GM11168 (cell line): ENCODE results near the gene ENPP7.

Source experiments
- in situ Hi-C: fragments of 300-500 bp; cut with MboI; formaldehyde crosslinking; loops from one replicate; pipeline ENCODE4 v1.12.0; 2022; ENCODE audit warnings: low sequenced_read_pairs; ENCODE audit not compliant: unreplicated experiment

The ENPP7 gene

DNA sequence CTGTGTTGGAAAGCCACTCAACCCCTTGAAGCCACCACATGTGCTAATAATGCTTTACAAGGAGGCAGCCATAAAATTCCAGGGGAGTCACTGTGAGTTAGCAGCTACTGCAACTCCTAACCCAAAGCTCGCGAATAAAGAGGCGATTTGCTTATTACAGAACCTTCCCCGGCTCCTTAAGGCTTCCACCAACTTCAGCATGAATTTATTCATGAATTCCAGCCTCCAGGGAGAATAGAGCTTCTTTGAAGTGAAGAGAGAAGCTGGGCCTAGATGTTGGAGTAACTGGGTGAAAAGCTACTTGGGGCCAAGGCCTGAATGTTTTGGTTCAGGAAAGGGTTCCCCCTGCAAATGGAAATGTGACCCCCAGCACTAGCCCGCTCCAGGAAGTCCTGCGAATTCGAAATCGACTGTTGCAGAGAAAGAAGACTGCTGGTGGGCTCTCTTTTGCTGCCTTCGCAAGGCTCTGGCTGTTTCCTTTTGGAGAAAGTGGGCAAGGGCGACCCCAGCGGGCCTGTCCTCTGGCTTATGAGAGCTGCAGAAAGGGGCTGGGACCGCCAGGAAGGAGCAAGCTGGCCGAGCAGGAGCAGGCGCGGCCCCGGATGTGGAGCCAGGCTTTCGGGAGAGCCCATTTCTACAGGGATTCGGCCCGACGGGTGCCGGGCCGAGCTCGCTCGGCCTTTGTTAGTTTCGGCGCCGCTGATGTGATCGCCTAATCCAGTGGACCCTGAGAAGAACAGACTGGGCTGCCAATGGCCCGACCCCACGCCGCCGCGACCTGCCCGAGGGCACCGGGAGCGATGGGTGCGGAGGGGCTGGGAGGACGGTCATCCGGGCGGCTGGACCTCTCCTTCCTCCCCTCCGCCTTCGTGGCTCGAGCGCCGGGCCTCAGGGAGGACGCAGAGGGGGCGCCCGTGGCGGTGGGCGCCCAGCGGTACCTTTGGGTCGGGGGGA lies 58.5 kb downstream of the ENPP7 start:
- in situ Hi-C loops = no loop called here

DNA sequence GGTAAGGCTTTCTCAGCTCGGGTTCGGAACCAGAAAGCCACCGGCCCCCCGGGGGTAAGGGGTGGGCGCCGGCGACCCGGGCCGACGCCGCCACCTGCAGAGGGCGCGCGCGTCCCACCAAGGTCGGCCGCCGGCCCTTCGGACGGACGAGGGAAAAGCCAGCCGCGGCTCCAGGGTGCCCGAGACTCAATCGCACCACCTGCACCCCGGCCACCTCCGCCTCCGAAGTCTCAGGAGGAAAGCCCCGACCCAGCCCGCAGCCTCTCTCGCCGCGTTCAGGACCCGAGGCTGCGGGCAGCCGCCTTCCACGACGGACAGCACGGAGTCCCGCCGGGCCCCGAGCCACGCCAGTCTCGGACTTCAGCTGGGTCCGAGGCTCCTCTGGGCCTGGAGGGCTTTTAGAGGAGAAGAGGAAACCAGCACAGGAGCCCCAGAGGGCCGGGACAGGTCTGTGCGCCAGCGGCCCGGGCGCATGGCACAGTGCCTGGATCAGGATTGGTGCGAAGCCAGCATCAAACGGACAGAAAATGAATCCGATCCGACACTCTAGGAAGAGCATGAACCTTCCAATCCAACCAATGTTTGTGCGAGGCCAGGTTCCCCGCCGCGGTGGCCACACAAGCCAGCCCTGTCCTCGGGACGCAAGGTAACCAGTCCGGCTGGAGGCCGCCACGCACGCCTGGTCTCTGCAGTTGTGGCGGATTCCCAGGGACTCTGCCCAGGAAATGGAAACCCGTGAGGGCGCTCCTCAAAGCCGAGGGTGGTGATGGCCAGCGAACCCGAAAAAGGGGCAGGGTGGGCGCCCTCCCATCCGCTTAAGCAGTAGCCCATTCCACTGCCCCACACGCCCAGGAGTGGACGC lies 59.4 kb downstream of the ENPP7 start:
- in situ Hi-C loops = loop anchor here (10.0 kb wide), 1 partner anchor 185 kb away; no protein-coding TSS in a partner anchor

DNA sequence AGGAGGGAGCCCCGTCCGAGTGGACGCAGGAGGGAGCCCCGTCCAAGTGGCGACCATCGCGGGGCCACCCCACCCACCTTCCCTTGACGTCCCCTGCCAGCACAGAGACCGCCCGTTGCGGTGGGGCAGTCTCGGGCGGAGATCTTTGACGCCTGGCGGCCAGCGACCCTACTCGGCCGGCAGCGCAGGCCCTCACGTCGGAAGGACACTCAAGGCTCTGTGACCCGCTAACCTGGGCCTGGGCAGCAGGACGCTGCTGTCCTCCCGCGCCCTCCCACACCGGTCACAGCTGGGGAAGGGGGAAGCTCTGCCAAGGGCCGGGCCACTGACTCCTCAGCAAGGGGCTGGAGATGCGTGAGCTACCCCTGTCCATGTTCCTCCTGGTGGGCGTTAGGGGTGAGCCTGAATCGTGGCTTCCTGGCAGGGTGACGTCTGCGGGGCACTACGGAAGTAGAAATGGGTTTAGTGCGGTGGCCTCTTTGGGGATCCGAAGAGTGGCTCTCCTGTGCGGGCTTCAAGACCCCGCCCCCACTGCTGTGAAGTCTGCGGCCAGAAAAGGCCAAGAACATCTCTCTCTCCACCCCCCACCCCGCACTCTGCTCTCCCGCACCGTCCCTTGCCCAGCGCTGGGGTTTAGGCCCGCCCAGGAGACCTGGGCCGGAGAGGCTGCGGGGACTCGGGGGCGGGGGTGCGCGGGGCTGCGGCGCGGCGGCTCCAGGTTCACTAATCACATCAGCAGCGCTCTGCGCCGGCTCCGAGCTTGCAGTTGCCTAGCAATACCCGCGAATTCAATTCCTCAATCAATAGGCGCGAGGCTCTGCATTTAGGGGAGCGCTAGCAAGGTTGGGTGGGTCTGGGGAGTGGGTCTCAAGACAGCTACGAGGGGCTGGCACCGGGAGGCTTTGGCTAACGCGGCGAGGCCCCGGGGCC lies 60.3 kb downstream of the ENPP7 start:
- in situ Hi-C loops = loop anchor here (10.0 kb wide), 1 partner anchor 184 kb away; no protein-coding TSS in a partner anchor

DNA sequence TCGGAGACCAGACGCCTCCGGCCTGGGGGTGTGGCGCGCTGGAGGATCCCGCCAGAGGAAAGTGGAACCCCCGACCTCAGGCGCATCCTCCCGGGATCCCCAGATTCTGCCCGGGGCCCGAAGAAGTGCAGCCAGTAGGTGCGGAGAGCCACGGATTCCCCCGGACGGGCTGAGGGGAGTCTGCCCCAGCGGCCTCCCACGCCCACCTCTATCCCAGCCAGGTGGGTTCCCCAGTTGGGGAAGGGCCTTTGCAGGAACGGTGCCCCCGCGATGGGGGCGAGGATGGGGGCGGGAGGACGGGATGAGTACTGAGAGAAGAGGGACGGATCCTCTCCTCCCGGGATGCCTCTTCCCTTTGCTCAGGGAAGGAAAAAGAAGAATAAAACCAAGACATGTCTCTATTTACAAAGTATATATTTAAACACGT lies 61.0 kb downstream of the ENPP7 start:
- in situ Hi-C loops = loop anchor here (10.0 kb wide), 1 partner anchor 183 kb away; no protein-coding TSS in a partner anchor
